HG02938 (cell line): ENCODE measurements around the gene ZNF512B.
"Not testable (repeated sequence)": the region's sequence is repeated elsewhere in the genome, so short reads cannot be mapped to it uniquely, and the experiment has no call there.

ENCODE experiments used
- ATAC-seq: cut with Tn5 transposase; IDR thresholded peaks from one replicate; pipeline ENCODE4 v1.9.1; 2021; ENCODE audit warnings: mild to moderate bottlenecking, moderate library complexity; ENCODE audit not compliant: unreplicated experiment

The ZNF512B gene

GRCh38 chr20:63969838-63970713 lies at the start of gene ZNF512B:
Gene ZNF512B (minus strand): TSS chr20:63969930. CDS start chr20:63967950, 1,980 bp downstream.
- ATAC-seq, result no peak

GRCh38 chr20:64015635-64016034 lies 45.9 kb upstream of the ZNF512B start:
- ATAC-seq, result no peak

- ATAC-seq, result not testable (repeated sequence)
Measured at GRCh38 chr20:64012385-64013154, 42.8 kb upstream of the ZNF512B start.

GRCh38 chr20:64011366-64011779 lies 41.6 kb upstream of the ZNF512B start:
- no peak for ATAC-seq

GRCh38 chr20:64010711-64011237 lies 41.0 kb upstream of the ZNF512B start:
- ATAC-seq, result no peak

GRCh38 chr20:64009811-64010387 lies 40.2 kb upstream of the ZNF512B start:
- ATAC-seq, result no peak

GRCh38 chr20:64006902-64007301 lies 37.2 kb upstream of the ZNF512B start:
- ATAC-seq, result no peak

GRCh38 chr20:64006490-64006889 lies 36.8 kb upstream of the ZNF512B start:
- no peak for ATAC-seq

GRCh38 chr20:64005394-64005793 lies 35.7 kb upstream of the ZNF512B start:
- no peak for ATAC-seq

GRCh38 chr20:64003960-64004725 lies 34.4 kb upstream of the ZNF512B start:
- ATAC-seq, result no peak

GRCh38 chr20:64001607-64002011 lies 31.9 kb upstream of the ZNF512B start:
- ATAC-seq, result no peak

- no peak for ATAC-seq
Measured at GRCh38 chr20:64000906-64001305, 31.2 kb upstream of the ZNF512B start.

- ATAC-seq, result no peak
Measured at GRCh38 chr20:63982937-63983336, 13.2 kb upstream of the ZNF512B start.

- ATAC-seq, result peak; percentile 48
Measured at GRCh38 chr20:63980806-63981728, 11.3 kb upstream of the ZNF512B start, which contains the start of gene PRPF6. Gene PRPF6 (plus strand): TSS chr20:63981132. CDS start chr20:63981246, 114 bp downstream.

- no peak for ATAC-seq
Measured at GRCh38 chr20:63980317-63980805, 10.6 kb upstream of the ZNF512B start.

- ATAC-seq, result no peak
Measured at GRCh38 chr20:63979557-63980316, 10.0 kb upstream of the ZNF512B start, which contains the start of gene SAMD10. Gene SAMD10 (minus strand): TSS chr20:63979642. CDS start chr20:63979467, 175 bp downstream.

- no peak for ATAC-seq
Measured at GRCh38 chr20:63979229-63979556, 9.5 kb upstream of the ZNF512B start.
